Neural progenitor cell (in vitro differentiated cells): Measurements from ENCODE around the gene ADAM8. TPM values are rescaled to one million over a fixed set of nuclear protein-coding genes. Genes with fewer than 3 reads are reported as not detected.

ENCODE experiments used
- DNase-seq: peaks from one replicate; pipeline ENCODE4 v3.0.0-alpha.2; 2016; ENCODE audit warnings: low spot score
- H2AFZ ChIP-seq: fragments of 200-600 bp; sonication (generic); replicated peaks from 2 replicates; pipeline ENCODE4 v1.6.1; 2016; ENCODE audit warnings: antibody characterized with exemption
- H3F3A ChIP-seq: fragments of 200-600 bp; sonication (generic); 2 replicates; pipeline ENCODE4 v1.6.1; 2016; ENCODE audit warnings: antibody characterized with exemption, low read depth
- H3K27ac ChIP-seq: fragments of 200-600 bp; sonication (generic); 2 replicates; pipeline ENCODE4 v1.5.1; 2016; ENCODE audit warnings: mild to moderate bottlenecking
- H3K27me3 ChIP-seq: fragments of 200-600 bp; sonication (generic); 2 replicates; pipeline ENCODE4 v1.6.1; 2016; ENCODE audit warnings: mild to moderate bottlenecking, moderate library complexity
- H3K36me3 ChIP-seq: fragments of 200-600 bp; sonication (generic); 2 replicates; pipeline ENCODE4 v1.5.1; 2016
- H3K4me1 ChIP-seq: fragments of 200-600 bp; sonication (generic); 2 replicates; pipeline ENCODE4 v1.6.1; 2016; ENCODE audit warnings: mixed run types
- H3K4me2 ChIP-seq: fragments of 200-600 bp; sonication (generic); 2 replicates; pipeline ENCODE4 v1.6.1; 2016
- H3K4me3 ChIP-seq: fragments of 200-600 bp; sonication (generic); 2 replicates; pipeline ENCODE4 v1.5.1; 2016
- H3K79me2 ChIP-seq: fragments of 200-600 bp; sonication (generic); 2 replicates; pipeline ENCODE4 v1.6.1; 2016; ENCODE audit warnings: low read depth
- H3K9ac ChIP-seq: fragments of 200-600 bp; sonication (generic); 2 replicates; pipeline ENCODE4 v1.6.1; 2016
- H3K9me3 ChIP-seq: fragments of 200-600 bp; sonication (generic); 2 replicates; pipeline ENCODE4 v1.5.1; 2016; ENCODE audit warnings: low read depth
- H4K20me1 ChIP-seq: fragments of 200-600 bp; sonication (generic); 2 replicates; pipeline ENCODE4 v1.6.1; 2016; ENCODE audit warnings: low read depth
- H3K27ac Mint-ChIP-seq: 3 replicates; pipeline ENCODE4 v1.8.0; 2021; ENCODE audit warnings: mixed read lengths
- H3K27me3 Mint-ChIP-seq: 2 replicates; pipeline ENCODE4 v1.8.0; 2022; ENCODE audit warnings: low read depth, mild to moderate bottlenecking, inconsistent platforms, moderate library complexity, mixed read lengths; ENCODE audit not compliant: insufficient read depth
- H3K36me3 Mint-ChIP-seq: 3 replicates; pipeline ENCODE4 v1.8.0; 2021; ENCODE audit warnings: mixed read lengths
- H3K4me1 Mint-ChIP-seq: 3 replicates; pipeline ENCODE4 v1.8.0; 2021; ENCODE audit warnings: mixed read lengths
- H3K4me3 Mint-ChIP-seq: 3 replicates; pipeline ENCODE4 v1.8.0; 2021; ENCODE audit warnings: mild to moderate bottlenecking, moderate library complexity, mixed read lengths
- H3K9me3 Mint-ChIP-seq: 3 replicates; pipeline ENCODE4 v1.8.0; 2020; ENCODE audit warnings: mixed read lengths
- EZH2 ChIP-seq: fragments of 200-600 bp; sonication (generic); IDR thresholded peaks from 2 replicates; pipeline ENCODE4 v1.6.1; 2017; ENCODE audit warnings: antibody characterized with exemption, mild to moderate bottlenecking, moderate library complexity
- EZH2phosphoT487 ChIP-seq: fragments of 200-600 bp; sonication (generic); IDR thresholded peaks from 2 replicates; pipeline ENCODE4 v1.6.1; 2017; ENCODE audit warnings: antibody characterized with exemption
- total RNA-seq: library from RNA; depleted of rRNA; stranded (reverse); fragments of >200 nt; gene quantifications from 2 replicates; pipeline ENCODE4 v1.2.3, GENCODE V29; 2015; ENCODE audit warnings: low replicate concordance
- TF ChIP-seq, protein P1 (sequence below): fragments of 200-600 bp; sonication (generic); IDR thresholded peaks from 2 replicates; pipeline ENCODE4 v1.5.1; 2017; ENCODE audit warnings: antibody characterized with exemption, mild to moderate bottlenecking

Gene ADAM8
- total RNA-seq, 1 donor from 2014 or later = 3.3 TPM

DNA sequence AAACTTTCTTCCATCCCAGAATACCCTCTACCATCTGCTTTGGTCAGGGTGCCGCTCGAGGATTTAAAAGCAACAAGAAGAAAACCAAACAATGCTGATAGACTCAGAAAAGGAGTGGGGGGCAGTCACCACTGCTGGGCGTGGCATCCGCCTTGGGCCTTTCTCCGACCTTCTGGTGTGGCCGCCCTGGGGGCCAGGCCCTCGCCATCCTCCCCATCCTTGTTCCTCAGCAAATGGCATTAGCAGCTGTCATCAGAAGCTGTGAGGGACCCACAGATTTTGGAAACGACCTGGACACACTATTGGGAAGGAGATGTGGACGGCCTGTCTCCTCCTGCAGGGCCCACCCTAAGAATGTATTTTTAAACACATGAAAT lies 36.1 kb upstream of the ADAM8 start:
- TF ChIP-seq, protein P1, sequence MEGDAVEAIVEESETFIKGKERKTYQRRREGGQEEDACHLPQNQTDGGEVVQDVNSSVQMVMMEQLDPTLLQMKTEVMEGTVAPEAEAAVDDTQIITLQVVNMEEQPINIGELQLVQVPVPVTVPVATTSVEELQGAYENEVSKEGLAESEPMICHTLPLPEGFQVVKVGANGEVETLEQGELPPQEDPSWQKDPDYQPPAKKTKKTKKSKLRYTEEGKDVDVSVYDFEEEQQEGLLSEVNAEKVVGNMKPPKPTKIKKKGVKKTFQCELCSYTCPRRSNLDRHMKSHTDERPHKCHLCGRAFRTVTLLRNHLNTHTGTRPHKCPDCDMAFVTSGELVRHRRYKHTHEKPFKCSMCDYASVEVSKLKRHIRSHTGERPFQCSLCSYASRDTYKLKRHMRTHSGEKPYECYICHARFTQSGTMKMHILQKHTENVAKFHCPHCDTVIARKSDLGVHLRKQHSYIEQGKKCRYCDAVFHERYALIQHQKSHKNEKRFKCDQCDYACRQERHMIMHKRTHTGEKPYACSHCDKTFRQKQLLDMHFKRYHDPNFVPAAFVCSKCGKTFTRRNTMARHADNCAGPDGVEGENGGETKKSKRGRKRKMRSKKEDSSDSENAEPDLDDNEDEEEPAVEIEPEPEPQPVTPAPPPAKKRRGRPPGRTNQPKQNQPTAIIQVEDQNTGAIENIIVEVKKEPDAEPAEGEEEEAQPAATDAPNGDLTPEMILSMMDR = no peak
- TF ChIP-seq EZH2phosphoT487 (no peak), EZH2 (no peak)
- Histone ChIP-seq H3K9ac (no peak overlapping the region), H3K27me3 (no peaks in the 10 kb centered on the region), H3K4me2 (no peak overlapping the region), H3K4me1 (peaks cover 1% of the 10 kb centered on the region), H3K36me3 (no peaks in the 10 kb centered on the region), H3K79me2 (peaks cover 8% of the 10 kb centered on the region), H4K20me1 (peaks cover 15% of the 10 kb centered on the region), H2AFZ (no peak overlapping the region), H3K27ac (no peak overlapping the region), H3K9me3 (no peaks in the 10 kb centered on the region), H3F3A (peaks cover 8% of the 10 kb centered on the region), H3K4me3 (no peak overlapping the region)
- Mint-ChIP-seq H3K4me1 (peaks cover 11% of the 10 kb centered on the region), H3K27ac (no peak overlapping the region), H3K4me3 (no peak overlapping the region), H3K27me3 (peaks cover 5% of the 10 kb centered on the region), H3K9me3 (no peaks in the 10 kb centered on the region), H3K36me3 (peaks cover 12% of the 10 kb centered on the region)
- no peak for DNase-seq

DNA sequence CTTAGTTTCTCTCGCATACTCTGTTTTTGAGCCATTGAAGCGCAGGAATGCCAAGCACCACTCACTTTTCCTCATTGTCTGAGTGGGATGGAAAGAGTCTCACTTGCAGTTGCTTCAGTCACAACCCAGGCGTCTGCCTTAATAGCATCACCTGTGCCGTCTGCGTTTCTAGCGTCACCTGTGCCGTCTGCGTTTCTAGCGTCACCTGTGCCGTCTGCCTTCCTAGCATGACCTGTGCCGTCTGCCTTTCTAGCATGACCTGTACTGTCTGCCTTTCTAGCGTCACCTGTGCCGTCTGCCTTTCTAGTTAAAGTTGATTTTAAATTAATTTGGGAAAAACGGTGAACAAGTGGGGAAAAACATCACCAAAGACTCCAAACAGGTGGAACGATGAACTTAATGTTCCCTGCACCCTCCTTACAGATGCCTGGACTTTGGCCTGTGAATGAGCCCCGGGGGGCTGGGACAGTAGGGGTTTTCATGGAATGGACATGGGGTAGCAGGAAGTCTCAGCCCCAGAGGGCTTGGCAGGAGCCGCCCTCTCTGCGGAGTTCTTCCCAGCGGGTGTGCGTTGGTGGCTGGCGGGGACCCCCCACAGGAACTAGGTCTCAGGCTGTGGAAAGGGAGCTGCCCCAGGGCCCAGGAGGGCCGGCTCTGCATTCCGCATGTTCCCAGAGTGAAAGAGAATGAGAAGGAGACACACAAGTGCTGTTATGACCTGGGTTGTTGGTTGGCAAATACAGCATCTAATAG lies 35.5 kb upstream of the ADAM8 start:
- Histone ChIP-seq H2AFZ (no peak overlapping the region), H3K36me3 (no peaks in the 10 kb centered on the region), H3K9me3 (no peaks in the 10 kb centered on the region), H3K27ac (no peak overlapping the region), H3K4me2 (no peak overlapping the region), H3K4me1 (peaks cover 6% of the 10 kb centered on the region), H3K27me3 (no peaks in the 10 kb centered on the region), H3F3A (peaks cover 8% of the 10 kb centered on the region), H4K20me1 (peaks cover 21% of the 10 kb centered on the region), H3K9ac (no peak overlapping the region), H3K79me2 (peaks cover 14% of the 10 kb centered on the region), H3K4me3 (no peak overlapping the region)
- TF ChIP-seq EZH2 = no peak
- TF ChIP-seq, protein P1 = no peak
- TF ChIP-seq EZH2phosphoT487 = no peak
- peaks cover 16% of the 10 kb centered on the region for H3K4me1 Mint-ChIP-seq
- DNase-seq = no peak
- no peaks in the 10 kb centered on the region for H3K9me3 Mint-ChIP-seq
- no peak overlapping the region for H3K4me3 Mint-ChIP-seq
- no peak overlapping the region for H3K27ac Mint-ChIP-seq
- peaks cover 12% of the 10 kb centered on the region for H3K36me3 Mint-ChIP-seq
- H3K27me3 Mint-ChIP-seq = peaks cover 7% of the 10 kb centered on the region

DNA sequence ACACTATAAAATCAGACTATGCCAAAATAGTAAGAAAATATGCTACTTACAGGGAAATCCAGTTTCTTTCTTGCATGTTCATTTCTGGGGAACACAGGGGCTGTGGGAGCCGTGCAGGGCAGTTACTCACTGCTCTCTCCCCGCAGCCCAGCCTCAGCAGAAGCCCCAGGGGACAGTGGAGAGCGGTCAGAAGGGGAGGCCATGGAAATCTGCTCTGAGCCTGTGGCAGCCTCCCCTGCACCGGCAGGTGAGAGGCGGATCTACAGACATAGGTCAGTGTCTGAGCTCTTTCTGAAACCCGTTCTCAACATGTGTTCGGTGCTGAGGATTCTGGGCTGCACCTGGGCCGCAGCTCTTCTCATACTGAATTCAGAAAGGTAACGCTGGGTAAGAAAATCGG lies 34.9 kb upstream of the ADAM8 start:
- Mint-ChIP-seq H3K36me3 (peaks cover 12% of the 10 kb centered on the region), H3K9me3 (no peaks in the 10 kb centered on the region), H3K4me1 (peaks cover 21% of the 10 kb centered on the region), H3K27ac (no peak overlapping the region), H3K27me3 (peaks cover 9% of the 10 kb centered on the region), H3K4me3 (no peak overlapping the region)
- Histone ChIP-seq H4K20me1 (peaks cover 26% of the 10 kb centered on the region), H2AFZ (no peak overlapping the region), H3K79me2 (peaks cover 20% of the 10 kb centered on the region), H3F3A (peaks cover 8% of the 10 kb centered on the region), H3K27ac (no peak overlapping the region), H3K9ac (no peak overlapping the region), H3K9me3 (no peaks in the 10 kb centered on the region), H3K4me1 (peaks cover 6% of the 10 kb centered on the region), H3K36me3 (no peaks in the 10 kb centered on the region), H3K4me2 (no peak overlapping the region), H3K27me3 (no peaks in the 10 kb centered on the region), H3K4me3 (no peak overlapping the region)
- TF ChIP-seq EZH2 = no peak
- TF ChIP-seq EZH2phosphoT487 = no peak
- TF ChIP-seq, protein P1 = no peak
- no peak for DNase-seq
